Right cardiac atrium (tissue), 5 donors: ENCODE results near the gene CDC42EP3. TPM values are rescaled to one million over a fixed set of nuclear protein-coding genes. Genes with fewer than 3 reads are reported as not detected.
A peak's percentile ranks its signal among the peaks of the same experiment; 100 is the strongest.

Experiments
- ATAC-seq, 2 donors: fragments of 200-7000 bp; cut with Tn5 transposase; one replicate each; pipeline versions ENCODE4 v1.8.0 to v1.9.1; 2020; ENCODE audit warnings: moderate library complexity in 2 of 2, mild to moderate bottlenecking in 1 of 2
- DNase-seq, 3 donors: peaks; one replicate each; pipeline ENCODE4 v3.0.0-alpha.2; 2020
- H3K27ac ChIP-seq: one replicate; pipeline ENCODE4 v1.5.1; 2013; ENCODE audit warnings: mild to moderate bottlenecking, low read length, control low read depth, moderate library complexity
- H3K27me3 ChIP-seq: one replicate; pipeline ENCODE4 v1.6.1; 2013; ENCODE audit not compliant: control insufficient read depth, insufficient read depth
- H3K4me1 ChIP-seq: one replicate; pipeline ENCODE4 v1.6.1; 2013; ENCODE audit warnings: low read length; ENCODE audit not compliant: control insufficient read depth, insufficient read depth
- H3K4me3 ChIP-seq: one replicate; pipeline ENCODE4 v1.5.1; 2013; ENCODE audit warnings: low read length, control low read depth
- H3K9me3 ChIP-seq: one replicate; pipeline ENCODE4 v1.6.1; 2013; ENCODE audit warnings: low read length; ENCODE audit not compliant: control insufficient read depth
- WGBS: extraction: QIAGEN DNeasy Blood & Tissue Kit; methylation state at CpG from one replicate; pipeline ENCODE4 v1.1.7; 2013; 5-methylcytosine and 5-hydroxymethylcytosine counted together
- intact Hi-C, 4 donors: fragments of 100-400 bp; cut with DNase I; formaldehyde crosslinking; loops; one replicate each; pipeline versions ENCODE4 v1.11.0 to v1.14.0; 2022 to 2023
- polyA plus RNA-seq: library from polyadenylated mRNA; stranded (reverse); fragments of 200-250 nt; gene quantifications from one replicate; pipeline ENCODE4 v1.2.3, GENCODE V29; 2013
- total RNA-seq, 4 donors: library from RNA; stranded (reverse); fragmentation: NEBNext Ultra II Directional; extraction: Animal tissue kit (Norgen Biotek cat#: 25700); gene quantifications; one replicate each; pipeline ENCODE4 v1.2.1, GENCODE V29; 2021
- donor health status: healthy with polysubstance abuse.
- donor health status: DM: no; HTN: yes; CAD: no.
- donor health status: DM: no; HTN: no; CAD: no.
- donor health status: DM: no; HTN: yes; CAD: no; lungs with severe emphysema.
- donor health status: DM: yes; HTN: yes; CAD: no.

CDC42EP3 gene
- total and polyA plus RNA-seq, 5 donors, result 37.3 to 98.4 (median 76.7) TPM

GRCh38 chr2:37616677-37617005 lies 54.8 kb downstream of the CDC42EP3 start:
- H3K27me3 ChIP-seq, result no peaks in the 10 kb centered on the region
- intact Hi-C loops, result no loop called here
- no peaks in the 10 kb centered on the region for H3K9me3 ChIP-seq
- ATAC-seq, result peak; percentile 60 to 76
- WGBS, result 57% methylated on average over 2 of the region's 2 CpGs
- H3K27ac ChIP-seq, result no peak overlapping the region
- no peak for DNase-seq
- H3K4me3 ChIP-seq, result no peak overlapping the region
- H3K4me1 ChIP-seq, result peaks cover under 1% of the 10 kb centered on the region

- WGBS, result 55% methylated on average over 6 of the region's 6 CpGs
- Histone ChIP-seq H3K27me3 (no peaks in the 10 kb centered on the region), H3K4me1 (peaks cover 3% of the 10 kb centered on the region), H3K9me3 (no peaks in the 10 kb centered on the region), H3K4me3 (no peak overlapping the region), H3K27ac (no peak overlapping the region)
- intact Hi-C loops, result no loop called here
- DNase-seq, result peak; percentile 45 to 78 (median 76)
- peak; percentile 72 to 87 for ATAC-seq
Observed at GRCh38 chr2:37615804-37616676, 55.4 kb downstream of the CDC42EP3 start.

GRCh38 chr2:37614061-37614738 lies 57.2 kb downstream of the CDC42EP3 start:
- WGBS, result 78% methylated on average over 7 of the region's 7 CpGs
- Histone ChIP-seq H3K9me3 (no peaks in the 10 kb centered on the region), H3K27ac (no peak overlapping the region), H3K27me3 (no peaks in the 10 kb centered on the region), H3K4me1 (peaks cover 3% of the 10 kb centered on the region), H3K4me3 (no peak overlapping the region)
- ATAC-seq (peak in 1 of 2 donors; percentile 11), DNase-seq (no peak)
- intact Hi-C loops, result no loop called here

GRCh38 chr2:37612382-37612781 lies 59.1 kb downstream of the CDC42EP3 start:
- Histone ChIP-seq H3K27me3 (no peaks in the 10 kb centered on the region), H3K4me1 (peaks cover 3% of the 10 kb centered on the region), H3K27ac (no peak overlapping the region), H3K9me3 (no peaks in the 10 kb centered on the region), H3K4me3 (no peak overlapping the region)
- no peak for DNase-seq
- ATAC-seq, result no peak
- intact Hi-C loops, result no loop called here
- 77% methylated on average over 4 of the region's 4 CpGs for WGBS

- Histone ChIP-seq H3K27me3 (no peaks in the 10 kb centered on the region), H3K4me1 (peaks cover 3% of the 10 kb centered on the region), H3K27ac (no peak overlapping the region), H3K9me3 (no peaks in the 10 kb centered on the region), H3K4me3 (no peak overlapping the region)
- DNase-seq (no peak), ATAC-seq (peak in 1 of 2 donors; percentile 66)
- intact Hi-C loops, result no loop called here
- 46% methylated on average over 5 of the region's 5 CpGs for WGBS
Observed at GRCh38 chr2:37610638-37611289, 60.7 kb downstream of the CDC42EP3 start.

GRCh38 chr2:37609782-37610181 lies 61.7 kb downstream of the CDC42EP3 start:
- Histone ChIP-seq H3K27ac (no peak overlapping the region), H3K9me3 (no peaks in the 10 kb centered on the region), H3K4me3 (no peak overlapping the region), H3K27me3 (no peaks in the 10 kb centered on the region), H3K4me1 (peaks cover 3% of the 10 kb centered on the region)
- intact Hi-C loops, result no loop called here
- 89% methylated on average over 6 of the region's 6 CpGs for WGBS
- DNase-seq, result no peak
- peak in 1 of 2 donors; percentile 10 for ATAC-seq

- ATAC-seq, result no peak
Observed at GRCh38 chr2:37604716-37605115, 66.7 kb downstream of the CDC42EP3 start.

GRCh38 chr2:37602702-37603101 lies 68.7 kb downstream of the CDC42EP3 start:
- no peak for DNase-seq
- Histone ChIP-seq H3K4me3 (no peak overlapping the region), H3K27ac (no peak overlapping the region), H3K9me3 (no peaks in the 10 kb centered on the region), H3K27me3 (no peaks in the 10 kb centered on the region), H3K4me1 (peaks cover 3% of the 10 kb centered on the region)
- intact Hi-C loops, result no loop called here
- no peak for ATAC-seq

More at GRCh38 chr2:37604716-37605115, 66.7 kb downstream of the CDC42EP3 start:
- peaks cover 3% of the 10 kb centered on the region for H3K4me1 ChIP-seq
- intact Hi-C loops, result no loop called here
- no peak for DNase-seq
- no peak overlapping the region for H3K27ac ChIP-seq
- no peak overlapping the region for H3K4me3 ChIP-seq
- H3K9me3 ChIP-seq, result no peaks in the 10 kb centered on the region
- H3K27me3 ChIP-seq, result no peaks in the 10 kb centered on the region

GRCh38 chr2:37602040-37602439 lies 69.4 kb downstream of the CDC42EP3 start:
- 75% methylated on average over 2 of the region's 2 CpGs for WGBS
- Histone ChIP-seq H3K27me3 (no peaks in the 10 kb centered on the region), H3K27ac (no peak overlapping the region), H3K4me3 (no peak overlapping the region), H3K9me3 (no peaks in the 10 kb centered on the region), H3K4me1 (peaks cover 3% of the 10 kb centered on the region)
- intact Hi-C loops, result no loop called here
- ATAC-seq, result no peak
- no peak for DNase-seq

- H3K4me3 ChIP-seq, result no peak overlapping the region
- DNase-seq (no peak), ATAC-seq (no peak)
- H3K9me3 ChIP-seq, result no peaks in the 10 kb centered on the region
- 55% methylated on average over 1 of the region's 1 CpG for WGBS
- intact Hi-C loops, result no loop called here
- no peak overlapping the region for H3K27ac ChIP-seq
- no peaks in the 10 kb centered on the region for H3K27me3 ChIP-seq
- peaks cover 3% of the 10 kb centered on the region for H3K4me1 ChIP-seq
Observed at GRCh38 chr2:37601569-37601968, 69.9 kb downstream of the CDC42EP3 start.

GRCh38 chr2:37600735-37601134 lies 70.7 kb downstream of the CDC42EP3 start:
- intact Hi-C loops, result no loop called here
- ATAC-seq, result no peak

More at GRCh38 chr2:37600735-37601134, 70.7 kb downstream of the CDC42EP3 start:
- 68% methylated on average over 1 of the region's 1 CpG for WGBS
- Histone ChIP-seq H3K9me3 (no peaks in the 10 kb centered on the region), H3K4me1 (peaks cover 3% of the 10 kb centered on the region), H3K27me3 (no peaks in the 10 kb centered on the region), H3K27ac (no peak overlapping the region), H3K4me3 (no peak overlapping the region)
- DNase-seq, result no peak
